Fibroblast of skin of right biceps (primary cell): ENCODE measurements around the gene MGAT4A.
"Not testable (repeated sequence)": the region's sequence is repeated elsewhere in the genome, so short reads cannot be mapped to it uniquely, and the experiment has no call there.

Experiments used
- DNase-seq: peaks from one replicate; pipeline ENCODE4 v3.0.0-alpha.2; 2013

The MGAT4A gene

GRCh38 chr2:98698896-98699295 lies 32.0 kb downstream of the MGAT4A start:
- DNase-seq: no peak

DNA sequence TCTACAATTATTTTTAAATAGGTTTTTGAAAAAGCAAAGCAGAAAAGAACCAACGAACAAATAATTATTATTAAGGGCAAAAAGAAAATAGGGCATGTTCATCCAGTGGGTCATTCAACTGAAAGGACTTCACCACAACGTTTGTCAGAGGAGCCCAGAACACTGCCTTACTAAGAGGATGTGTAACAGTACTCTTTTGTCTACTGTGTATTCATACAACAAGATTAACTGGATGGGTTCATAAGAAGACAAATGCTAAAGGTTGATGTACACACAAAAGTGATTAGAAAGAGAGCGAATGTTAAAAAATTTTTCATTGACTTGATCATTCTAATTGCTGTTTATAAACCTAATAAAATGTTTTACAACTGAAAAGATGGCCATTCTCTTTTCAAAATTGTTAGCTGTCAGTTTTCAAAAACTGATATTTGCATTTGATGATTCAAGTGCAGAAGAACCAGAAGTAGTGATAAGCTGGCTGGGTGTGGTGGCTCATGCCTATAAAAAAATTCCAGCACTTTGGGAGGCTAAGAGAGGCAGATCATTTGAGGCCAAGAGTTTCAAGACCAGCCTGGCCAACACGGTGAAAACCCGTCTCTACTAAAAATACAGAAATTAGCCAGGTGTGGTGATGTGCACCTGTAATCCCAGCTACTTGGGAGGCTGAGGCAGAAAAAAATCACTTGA lies 33.1 kb downstream of the MGAT4A start:
- no peak for DNase-seq

DNA sequence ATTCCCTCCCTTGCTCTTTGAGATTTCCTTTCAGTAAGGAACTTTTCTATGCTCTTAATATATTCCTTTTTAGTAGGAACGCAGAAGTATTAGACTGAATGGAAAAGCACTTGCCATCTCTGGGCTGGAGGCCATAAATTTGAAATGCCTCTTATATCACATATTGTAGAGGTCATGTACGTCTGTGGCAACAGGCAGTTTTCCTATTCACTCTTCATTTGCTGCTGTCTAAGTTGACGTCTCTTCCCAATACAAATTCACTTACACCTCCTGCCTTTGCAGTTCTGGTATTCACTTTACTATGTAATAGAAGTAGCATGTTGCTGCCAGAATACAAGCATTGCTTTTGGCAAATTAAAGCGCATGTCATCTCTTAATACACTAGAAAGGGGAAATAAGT lies 34.7 kb downstream of the MGAT4A start:
- DNase-seq: no peak

- no peak for DNase-seq
Measured at GRCh38 chr2:98695255-98695654, 35.7 kb downstream of the MGAT4A start.

DNA sequence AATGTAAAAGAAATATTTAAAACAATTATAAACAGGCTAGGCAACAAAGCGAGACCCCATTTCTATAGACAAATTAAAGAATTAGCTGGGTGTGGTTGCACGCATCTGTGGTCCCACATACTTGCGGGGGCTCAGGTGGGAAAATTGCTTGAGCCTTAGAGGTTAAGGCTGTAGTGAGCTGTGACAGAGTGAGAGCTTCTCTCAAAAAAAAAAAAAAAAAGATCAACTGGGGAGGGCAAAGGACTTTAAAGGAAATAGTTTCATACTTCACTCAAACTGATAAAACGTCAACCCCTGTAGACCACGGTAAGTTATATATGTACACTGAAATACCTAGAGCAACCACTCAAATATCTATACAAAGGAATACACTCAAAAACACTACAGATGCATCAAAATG lies 37.5 kb downstream of the MGAT4A start:
- DNase-seq: no peak

DNA sequence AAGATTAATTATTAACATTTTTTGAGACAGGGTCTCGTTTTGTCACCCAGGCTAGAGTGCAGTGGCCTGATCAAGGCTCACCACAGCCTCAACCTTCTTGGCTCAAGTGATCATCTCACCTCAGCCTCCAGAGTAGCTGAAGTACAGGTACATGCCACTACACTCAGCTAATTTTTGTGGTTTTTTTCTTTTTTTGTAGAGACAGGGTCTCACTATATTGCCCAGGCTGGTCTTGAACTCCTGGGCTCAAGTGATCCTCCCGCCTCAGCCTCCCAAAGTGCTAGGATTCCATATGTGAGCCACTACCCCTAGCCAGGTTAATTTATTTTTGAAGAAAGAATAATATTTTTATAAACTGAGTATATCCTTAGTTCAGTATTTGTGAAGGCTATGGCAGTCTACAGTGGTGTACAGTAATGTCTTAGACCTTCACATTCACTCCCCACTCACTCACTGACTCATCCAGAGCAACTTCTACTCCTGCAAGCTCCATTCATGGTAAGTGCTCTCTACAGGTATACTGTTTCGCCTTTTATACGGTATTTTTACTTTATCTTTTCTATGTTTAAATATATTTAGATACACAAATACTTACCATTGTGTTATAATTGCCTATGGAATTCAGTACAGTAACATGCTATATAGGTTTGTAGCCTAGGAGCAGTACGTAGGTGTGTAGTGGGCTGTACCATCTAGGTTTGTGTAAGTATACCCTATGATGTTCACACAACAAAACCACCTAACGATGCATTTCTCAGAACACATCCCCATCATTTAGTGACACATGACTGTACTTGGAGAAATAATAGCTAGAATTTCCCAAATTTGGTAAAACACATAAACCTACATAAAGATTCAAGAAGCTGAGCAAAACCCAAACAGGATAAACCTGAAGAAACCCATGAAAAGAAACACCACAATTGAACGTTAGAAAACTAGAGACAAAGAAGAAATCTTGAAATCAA lies 38.6 kb downstream of the MGAT4A start:
- DNase-seq: no peak

DNA sequence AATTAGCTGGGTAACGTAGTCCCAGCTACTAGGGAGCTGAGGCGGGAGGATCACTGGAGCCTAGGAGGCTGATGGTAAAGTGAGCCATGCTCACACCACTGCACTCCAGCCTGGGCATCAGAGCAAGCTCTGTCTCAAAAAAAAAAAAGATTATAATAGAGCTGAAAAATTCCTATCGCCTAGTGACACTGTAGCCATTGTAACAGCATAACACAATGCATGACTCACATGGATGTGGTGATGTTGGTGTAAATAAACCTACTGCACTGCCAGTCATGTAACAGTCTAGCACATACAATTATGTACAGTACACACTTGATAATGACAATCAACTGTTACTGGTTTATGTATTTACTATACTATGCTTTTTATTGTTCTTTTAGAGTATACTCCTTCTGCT lies 39.6 kb downstream of the MGAT4A start:
- no peak for DNase-seq

- DNase-seq: no peak
Measured at GRCh38 chr2:98685930-98686887, 44.7 kb downstream of the MGAT4A start.

DNA sequence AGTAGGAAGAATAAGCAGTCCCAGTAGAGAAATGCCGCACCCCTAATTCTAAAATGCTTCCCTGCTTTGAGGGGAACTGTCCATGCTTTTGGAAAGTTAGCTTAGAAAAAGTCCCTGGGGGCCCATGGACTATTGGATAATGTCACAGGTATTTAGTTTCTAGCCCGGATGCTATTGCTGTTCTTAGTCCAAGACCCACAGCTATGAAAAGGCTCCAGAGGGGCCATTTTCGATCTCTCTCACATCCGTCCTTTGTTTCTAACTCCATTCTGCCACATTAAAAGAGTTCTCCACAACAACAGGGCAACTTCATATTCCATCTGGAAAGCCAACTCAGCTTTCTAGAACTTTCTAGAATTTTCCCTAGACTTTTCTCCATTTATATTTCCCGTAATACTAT lies 47.2 kb downstream of the MGAT4A start:
- DNase-seq: no peak

- no peak for DNase-seq
Measured at GRCh38 chr2:98676742-98677141, 54.2 kb downstream of the MGAT4A start.

DNA sequence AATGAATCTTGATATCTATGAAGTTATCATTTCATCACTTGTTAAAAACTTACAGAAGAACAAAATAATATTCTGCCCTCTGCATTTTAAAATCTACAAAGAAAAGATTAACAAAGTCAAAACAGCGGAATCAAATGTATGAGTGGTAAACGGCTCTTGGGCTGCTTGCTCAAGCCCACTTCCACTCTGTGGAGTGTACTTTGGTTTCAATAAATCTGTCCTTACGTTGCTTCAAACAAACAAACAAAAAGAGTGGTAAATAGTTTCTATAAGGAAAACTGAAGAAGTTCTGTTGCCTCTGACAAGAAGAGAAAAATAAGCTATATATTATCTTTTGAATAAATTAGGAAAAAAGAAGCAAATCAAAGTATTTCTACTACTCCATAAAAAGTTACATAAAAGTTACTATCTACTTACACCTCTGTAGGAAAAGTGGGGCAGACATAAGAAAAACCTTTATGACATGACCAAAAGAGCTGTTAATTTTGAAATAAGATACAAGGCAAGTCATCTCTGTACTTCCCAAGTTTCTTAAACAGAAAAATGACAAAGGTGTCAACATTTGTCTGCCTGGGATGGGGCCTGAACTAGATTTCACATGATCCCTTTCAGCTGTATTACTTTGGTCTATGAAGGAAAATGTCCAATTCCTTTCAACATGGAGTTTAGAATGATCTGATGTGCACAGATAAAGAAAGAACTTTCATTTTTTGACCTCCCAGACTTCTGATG lies 56.5 kb downstream of the MGAT4A start:
- no peak for DNase-seq

- peak; percentile 1 for DNase-seq
Measured at GRCh38 chr2:98669675-98670074, 61.3 kb downstream of the MGAT4A start.

GRCh38 chr2:98665677-98666076 lies 65.3 kb downstream of the MGAT4A start:
- no peak for DNase-seq

DNA sequence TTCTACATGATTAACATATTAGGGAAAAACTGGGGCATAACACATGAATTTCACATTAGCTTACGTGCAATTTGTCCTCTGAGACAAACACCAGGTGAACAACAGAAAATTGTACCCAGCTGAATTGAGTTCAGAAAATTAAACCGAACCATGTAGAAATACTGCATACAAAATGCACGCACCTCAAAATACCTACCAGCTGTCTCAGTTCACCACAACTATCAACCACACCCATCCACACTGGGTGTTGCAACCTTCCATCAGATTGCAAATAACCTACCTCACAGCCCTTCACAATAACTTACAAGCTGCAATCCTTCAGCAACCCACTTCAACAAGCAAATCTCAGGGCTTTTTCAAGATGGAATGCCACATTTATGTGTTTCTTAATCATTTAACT lies 66.6 kb downstream of the MGAT4A start:
- DNase-seq: peak; percentile 16

GRCh38 chr2:98663511-98664090 lies 67.3 kb downstream of the MGAT4A start:
- no peak for DNase-seq

- not testable (repeated sequence) for DNase-seq
Measured at GRCh38 chr2:98659491-98659840, 71.5 kb downstream of the MGAT4A start.

DNA sequence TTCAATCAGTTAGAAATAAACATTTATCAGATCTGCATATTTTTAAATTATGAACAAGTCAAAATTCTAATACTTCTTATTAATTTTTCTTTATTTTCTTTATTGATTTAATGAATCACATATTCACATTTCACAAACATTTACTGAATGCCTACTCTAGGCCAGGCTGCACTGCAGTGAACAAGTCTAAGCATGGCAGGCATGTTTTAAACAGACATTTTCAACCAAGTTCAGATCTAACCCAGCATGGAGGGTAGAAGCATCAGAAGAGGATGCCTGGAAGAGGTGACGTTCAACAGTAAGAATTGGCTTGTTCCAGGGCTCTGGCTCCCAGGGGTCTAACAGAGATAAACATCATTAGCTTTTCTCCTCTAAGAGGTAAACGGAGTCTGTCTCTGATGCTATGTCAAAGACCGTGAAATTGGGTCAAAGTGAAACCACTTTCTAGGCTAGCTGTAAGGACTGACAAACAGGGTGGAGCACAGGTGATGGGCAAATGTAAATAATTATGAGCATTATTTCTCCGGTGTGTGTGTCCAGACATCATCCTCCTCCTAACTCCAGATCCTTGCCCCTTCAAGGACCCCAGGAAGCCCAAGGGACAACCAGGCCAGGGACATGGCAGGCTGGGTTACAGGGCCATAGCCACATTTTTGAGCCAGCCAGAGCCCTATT lies 72.0 kb downstream of the MGAT4A start:
- no peak for DNase-seq

DNA sequence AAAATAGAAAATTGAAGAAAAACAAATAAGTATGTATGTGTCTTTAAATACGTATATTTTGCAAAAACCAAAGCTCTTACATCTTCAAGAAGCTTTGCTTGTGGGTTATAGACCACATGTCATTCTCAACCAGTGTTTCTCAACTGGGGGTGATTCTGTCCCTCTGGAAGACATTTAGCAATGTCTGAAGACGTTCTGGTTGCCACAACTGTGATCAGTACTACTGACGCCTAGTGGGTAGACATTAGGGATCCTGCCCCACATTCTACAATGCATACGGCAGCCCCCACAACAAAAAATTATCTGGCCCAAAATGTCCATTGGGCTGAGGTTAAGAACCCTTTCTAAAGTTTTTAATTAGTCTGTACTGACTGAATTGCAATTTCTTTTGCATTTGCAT lies 74.1 kb downstream of the MGAT4A start:
- DNase-seq: no peak

GRCh38 chr2:98654699-98655495 lies 76.0 kb downstream of the MGAT4A start:
- no peak for DNase-seq

GRCh38 chr2:98650998-98651397 lies 79.9 kb downstream of the MGAT4A start:
- DNase-seq: no peak

GRCh38 chr2:98649992-98650375 lies 80.9 kb downstream of the MGAT4A start:
- no peak for DNase-seq
